ENCODE data around the gene MANSC1. TPM values are rescaled to one million over a fixed set of nuclear protein-coding genes. Genes with fewer than 3 reads are reported as not detected.

The MANSC1 gene
- total RNA-seq, 1 donor from 2014 or later = 6.2 TPM

DNA sequence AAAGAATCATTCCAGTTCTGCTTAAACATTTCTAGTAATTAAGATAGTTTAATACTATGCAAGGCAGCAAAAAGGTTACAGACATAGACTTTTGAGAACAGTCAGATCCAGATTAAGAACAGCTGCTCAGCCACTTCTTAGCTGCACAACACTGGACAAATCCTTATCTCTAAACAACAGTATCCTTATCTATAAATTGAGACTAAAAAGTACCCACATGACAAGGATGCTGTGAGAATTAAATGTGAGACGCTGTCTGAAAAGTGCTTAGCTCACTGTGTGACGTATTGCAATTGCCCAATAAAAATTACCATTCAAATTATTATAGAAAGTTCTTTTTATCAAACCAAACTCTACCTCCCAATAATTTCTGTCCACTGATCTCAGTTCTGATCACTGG lies 42.4 kb upstream of the MANSC1 start:
- Histone ChIP-seq H3K9ac (no peak overlapping the region), H3K36me3 (no peaks in the 10 kb centered on the region), H3K9me3 (ENCODE audit: low read depth) (no peaks in the 10 kb centered on the region), H3K27ac (no peak overlapping the region), H3K4me1 (no peaks in the 10 kb centered on the region), H3K27me3 (no peaks in the 10 kb centered on the region), H2AFZ (replicated peaks) (no peak overlapping the region), H3K4me3 (no peak overlapping the region), H4K20me1 (ENCODE audit: low read depth) (no peaks in the 10 kb centered on the region), H3K4me2 (no peak overlapping the region), H3F3A (ENCODE audit: low read depth) (no peaks in the 10 kb centered on the region), H3K79me2 (ENCODE audit: low read depth) (no peaks in the 10 kb centered on the region)
- Mint-ChIP-seq H3K4me1 (peaks cover 3% of the 10 kb centered on the region), H3K27ac (no peak overlapping the region), H3K36me3 (peaks cover 2% of the 10 kb centered on the region), H3K27me3 (ENCODE audit: insufficient read depth, low read depth) (peaks cover 2% of the 10 kb centered on the region), H3K9me3 (no peaks in the 10 kb centered on the region), H3K4me3 (no peak overlapping the region)
- TF ChIP-seq EZH2phosphoT487 (IDR thresholded peaks at IDR 0.05) (no peak), CTCF (IDR thresholded peaks at IDR 0.05) (no peak), EZH2 (IDR thresholded peaks at IDR 0.05) (no peak)
- DNase-seq (ENCODE audit: low spot score) = no peak

- TF ChIP-seq CTCF (IDR thresholded peaks at IDR 0.05) = no peak
- TF ChIP-seq EZH2 (IDR thresholded peaks at IDR 0.05) = no peak
- TF ChIP-seq EZH2phosphoT487 (IDR thresholded peaks at IDR 0.05) = no peak
- Mint-ChIP-seq H3K4me3 (no peak overlapping the region), H3K36me3 (peaks cover 5% of the 10 kb centered on the region), H3K27ac (no peak overlapping the region), H3K27me3 (ENCODE audit: insufficient read depth, low read depth) (peaks cover 5% of the 10 kb centered on the region), H3K4me1 (peaks cover 17% of the 10 kb centered on the region), H3K9me3 (no peaks in the 10 kb centered on the region)
- no peak overlapping the region for H2AFZ ChIP-seq (replicated peaks)
- H3F3A ChIP-seq (ENCODE audit: low read depth) = peaks cover 18% of the 10 kb centered on the region
- no peaks in the 10 kb centered on the region for H3K9me3 ChIP-seq (ENCODE audit: low read depth)
- no peak overlapping the region for H3K27ac ChIP-seq
- no peaks in the 10 kb centered on the region for H3K27me3 ChIP-seq
- no peak overlapping the region for H3K4me2 ChIP-seq
- DNase-seq (ENCODE audit: low spot score) = no peak
- peaks cover 6% of the 10 kb centered on the region for H4K20me1 ChIP-seq (ENCODE audit: low read depth)
- no peaks in the 10 kb centered on the region for H3K79me2 ChIP-seq (ENCODE audit: low read depth)
- no peaks in the 10 kb centered on the region for H3K36me3 ChIP-seq
- H3K9ac ChIP-seq = no peak overlapping the region
- no peak overlapping the region for H3K4me3 ChIP-seq
- peaks cover 21% of the 10 kb centered on the region for H3K4me1 ChIP-seq
Measured at GRCh38 chr12:12387501-12387900, 37.5 kb upstream of the MANSC1 start.

DNA sequence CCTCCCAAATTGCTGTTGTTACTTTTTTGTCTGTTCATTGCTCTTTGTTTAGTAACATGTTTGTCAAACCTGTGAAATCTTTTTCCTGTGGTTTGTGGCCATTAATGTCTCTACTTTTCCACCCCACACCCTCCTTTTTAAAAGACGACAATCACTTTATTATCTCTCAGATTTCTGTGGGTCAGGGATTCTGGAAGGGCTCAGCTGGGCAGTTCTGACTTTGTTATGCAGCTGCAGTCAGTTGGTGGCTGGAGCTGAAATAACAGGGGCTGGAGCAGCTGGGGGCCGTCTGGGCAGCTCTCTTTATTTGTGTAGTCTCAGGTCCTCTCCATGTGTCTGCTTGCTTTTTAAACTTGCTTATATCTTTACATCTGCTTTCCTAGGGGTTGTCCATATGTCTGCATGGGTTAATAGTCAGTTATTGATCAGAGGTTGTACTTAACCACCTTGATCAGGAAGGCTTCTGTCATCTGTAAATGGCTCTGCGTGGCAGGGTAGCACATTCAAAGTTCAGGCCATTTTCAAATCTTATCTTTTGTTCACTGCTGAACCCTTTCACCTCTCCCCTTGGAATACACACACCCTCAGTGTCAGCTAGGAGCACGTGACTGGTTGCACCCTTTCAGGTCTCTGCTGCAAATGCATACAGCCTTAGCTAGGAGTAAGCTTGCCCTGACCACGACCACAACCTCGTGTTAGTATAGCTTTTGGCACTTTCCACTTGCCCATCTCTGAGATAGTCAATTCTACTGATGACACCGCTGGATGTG lies 34.7 kb upstream of the MANSC1 start:
- Histone ChIP-seq H3K9me3 (ENCODE audit: low read depth) (no peaks in the 10 kb centered on the region), H3K4me1 (peaks cover 21% of the 10 kb centered on the region), H3K79me2 (ENCODE audit: low read depth) (no peaks in the 10 kb centered on the region), H3F3A (ENCODE audit: low read depth) (peaks cover 19% of the 10 kb centered on the region), H3K4me2 (peak overlapping the region; percentile 62), H3K4me3 (peak overlapping the region; percentile 6), H3K9ac (no peak overlapping the region), H4K20me1 (ENCODE audit: low read depth) (peaks cover 6% of the 10 kb centered on the region), H2AFZ (replicated peaks) (no peak overlapping the region), H3K27ac (peak overlapping the region; percentile 48), H3K27me3 (no peaks in the 10 kb centered on the region), H3K36me3 (no peaks in the 10 kb centered on the region)
- Mint-ChIP-seq H3K9me3 (no peaks in the 10 kb centered on the region), H3K36me3 (peaks cover 10% of the 10 kb centered on the region), H3K27me3 (ENCODE audit: insufficient read depth, low read depth) (peaks cover 8% of the 10 kb centered on the region), H3K4me1 (peaks cover 17% of the 10 kb centered on the region), H3K27ac (peak overlapping the region; percentile 96), H3K4me3 (peak overlapping the region; percentile 59)
- TF ChIP-seq EZH2 (IDR thresholded peaks at IDR 0.05) (no peak), CTCF (IDR thresholded peaks at IDR 0.05) (no peak), EZH2phosphoT487 (IDR thresholded peaks at IDR 0.05) (no peak)
- DNase-seq (ENCODE audit: low spot score) = peak; percentile 32
